MM.1S (cell line): ENCODE results near the gene LRMDA.

Experiments
- DNase-seq: peaks from one replicate; pipeline ENCODE4 v3.0.0-alpha.2; 2015
- H2AFZ ChIP-seq: fragments of 300-600 bp; sonication (generic); 2 replicates; pipeline ENCODE4 v1.6.0; 2016; ENCODE audit warnings: antibody characterized with exemption, low read length
- H3F3A ChIP-seq: fragments of 300-600 bp; sonication (generic); 2 replicates; pipeline ENCODE4 v1.6.1; 2016; ENCODE audit warnings: mild to moderate bottlenecking, antibody characterized with exemption, low read length, moderate library complexity, mixed read lengths; ENCODE audit not compliant: insufficient read depth
- H3K27ac ChIP-seq: fragments of 300-600 bp; sonication (generic); 2 replicates; pipeline ENCODE4 v1.5.1; 2016; ENCODE audit warnings: mild to moderate bottlenecking, low read length
- H3K27me3 ChIP-seq: fragments of 300-600 bp; sonication (generic); replicated peaks from 2 replicates; pipeline ENCODE4 v1.6.0; 2016; ENCODE audit warnings: low read length; ENCODE audit not compliant: insufficient read depth
- H3K36me3 ChIP-seq: fragments of 300-600 bp; sonication (generic); replicated peaks from 2 replicates; pipeline ENCODE4 v1.6.1; 2016; ENCODE audit warnings: mild to moderate bottlenecking, low read length, mixed read lengths; ENCODE audit not compliant: insufficient read depth
- H3K4me1 ChIP-seq: fragments of 300-600 bp; sonication (generic); 2 replicates; pipeline ENCODE4 v1.6.1; 2016; ENCODE audit warnings: low read length, mixed read lengths
- H3K4me2 ChIP-seq: fragments of 300-600 bp; sonication (generic); 2 replicates; pipeline ENCODE4 v1.6.0; 2016; ENCODE audit warnings: low read depth, low read length
- H3K4me3 ChIP-seq: fragments of 300-600 bp; sonication (generic); 2 replicates; pipeline ENCODE4 v1.5.1; 2016; ENCODE audit warnings: low read length, mixed read lengths
- H3K79me2 ChIP-seq: fragments of 300-600 bp; sonication (generic); 2 replicates; pipeline ENCODE4 v1.6.1; 2016; ENCODE audit warnings: mixed run types, low read length, mixed read lengths
- H3K9ac ChIP-seq: fragments of 300-600 bp; sonication (generic); 2 replicates; pipeline ENCODE4 v1.6.1; 2016; ENCODE audit warnings: low read length, mixed read lengths
- H3K9me2 ChIP-seq: fragments of 300-600 bp; sonication (generic); replicated peaks from 2 replicates; pipeline ENCODE4 v1.6.1; 2016; ENCODE audit warnings: mild to moderate bottlenecking, low read length, mixed read lengths; ENCODE audit not compliant: insufficient read depth
- H3K9me3 ChIP-seq: fragments of 300-600 bp; sonication (generic); replicated peaks from 2 replicates; pipeline ENCODE4 v1.6.1; 2016; ENCODE audit warnings: mild to moderate bottlenecking, low read length, mixed read lengths; ENCODE audit not compliant: insufficient read depth
- H4K20me1 ChIP-seq: fragments of 300-600 bp; sonication (generic); 2 replicates; pipeline ENCODE4 v1.6.1; 2016; ENCODE audit warnings: mild to moderate bottlenecking, low read length, moderate library complexity, mixed read lengths; ENCODE audit not compliant: insufficient read depth
- EZH2 ChIP-seq: fragments of 300-600 bp; sonication (generic); optimal IDR thresholded peaks from 2 replicates; pipeline ENCODE3; 2017; ENCODE audit warnings: low read depth, mild to moderate bottlenecking, antibody characterized with exemption, low read length, mixed read lengths
- EZH2phosphoT487 ChIP-seq: fragments of 300-600 bp; sonication (generic); IDR thresholded peaks from 2 replicates; pipeline ENCODE4 v1.6.1; 2018; ENCODE audit warnings: antibody characterized with exemption, low read length
- TF ChIP-seq, protein P1 (sequence below): fragments of 300-600 bp; sonication (generic); IDR thresholded peaks from 2 replicates; pipeline ENCODE4 v1.5.1; 2016; ENCODE audit warnings: antibody characterized with exemption, low read length, mixed read lengths

LRMDA gene

DNA sequence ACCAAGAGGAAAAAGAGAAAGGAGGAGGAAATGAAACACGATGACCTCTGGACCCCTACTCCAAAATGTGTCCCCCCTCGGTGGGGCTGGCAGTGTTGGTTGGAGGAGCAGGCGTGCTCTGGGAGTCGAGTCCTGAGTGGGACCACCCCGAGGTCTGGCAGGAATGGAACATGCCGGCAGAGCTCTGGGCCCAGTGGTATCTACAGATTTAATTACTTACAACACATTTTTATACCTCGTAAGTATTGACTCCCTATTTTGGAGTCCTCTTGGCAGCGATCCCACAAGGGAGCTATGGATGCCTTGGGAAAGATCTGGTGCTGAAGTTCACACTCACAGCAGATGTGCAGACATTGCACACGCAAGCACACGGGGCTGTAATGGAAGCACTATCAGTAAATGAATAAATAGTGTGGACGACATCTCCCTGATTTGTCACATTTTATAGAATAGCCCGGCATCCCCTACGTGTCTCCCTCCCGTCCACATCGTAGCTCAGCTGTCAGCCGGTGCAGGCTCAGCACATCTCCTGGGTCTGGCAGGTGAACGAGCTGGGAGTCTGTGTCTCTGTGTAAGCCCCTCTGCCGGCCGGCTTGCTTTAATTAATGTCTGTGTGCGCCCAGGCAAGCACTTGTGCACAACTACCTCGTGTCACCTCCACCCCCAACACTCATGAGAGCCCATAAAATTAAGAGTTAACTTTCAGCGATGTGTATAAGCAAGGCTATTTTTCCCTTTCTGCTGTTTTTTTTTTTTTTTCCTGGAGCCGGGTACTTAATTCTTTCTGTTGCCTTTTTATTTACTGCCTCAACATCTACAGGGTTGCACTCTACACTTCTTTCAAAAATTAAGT is 603.2 kb downstream of the LRMDA start:
- Histone ChIP-seq H4K20me1 (no peaks in the 10 kb centered on the region), H3F3A (no peaks in the 10 kb centered on the region), H3K4me2 (no peak overlapping the region), H3K4me3 (no peak overlapping the region), H3K4me1 (no peaks in the 10 kb centered on the region), H3K27ac (no peak overlapping the region), H3K9me2 (no peaks in the 10 kb centered on the region), H2AFZ (no peak overlapping the region), H3K79me2 (no peaks in the 10 kb centered on the region), H3K36me3 (no peaks in the 10 kb centered on the region), H3K9me3 (no peaks in the 10 kb centered on the region), H3K27me3 (no peaks in the 10 kb centered on the region), H3K9ac (no peak overlapping the region)
- TF ChIP-seq, protein P1, sequence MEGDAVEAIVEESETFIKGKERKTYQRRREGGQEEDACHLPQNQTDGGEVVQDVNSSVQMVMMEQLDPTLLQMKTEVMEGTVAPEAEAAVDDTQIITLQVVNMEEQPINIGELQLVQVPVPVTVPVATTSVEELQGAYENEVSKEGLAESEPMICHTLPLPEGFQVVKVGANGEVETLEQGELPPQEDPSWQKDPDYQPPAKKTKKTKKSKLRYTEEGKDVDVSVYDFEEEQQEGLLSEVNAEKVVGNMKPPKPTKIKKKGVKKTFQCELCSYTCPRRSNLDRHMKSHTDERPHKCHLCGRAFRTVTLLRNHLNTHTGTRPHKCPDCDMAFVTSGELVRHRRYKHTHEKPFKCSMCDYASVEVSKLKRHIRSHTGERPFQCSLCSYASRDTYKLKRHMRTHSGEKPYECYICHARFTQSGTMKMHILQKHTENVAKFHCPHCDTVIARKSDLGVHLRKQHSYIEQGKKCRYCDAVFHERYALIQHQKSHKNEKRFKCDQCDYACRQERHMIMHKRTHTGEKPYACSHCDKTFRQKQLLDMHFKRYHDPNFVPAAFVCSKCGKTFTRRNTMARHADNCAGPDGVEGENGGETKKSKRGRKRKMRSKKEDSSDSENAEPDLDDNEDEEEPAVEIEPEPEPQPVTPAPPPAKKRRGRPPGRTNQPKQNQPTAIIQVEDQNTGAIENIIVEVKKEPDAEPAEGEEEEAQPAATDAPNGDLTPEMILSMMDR = no peak
- TF ChIP-seq EZH2 (no peak), EZH2phosphoT487 (no peak)
- DNase-seq = no peak

DNA sequence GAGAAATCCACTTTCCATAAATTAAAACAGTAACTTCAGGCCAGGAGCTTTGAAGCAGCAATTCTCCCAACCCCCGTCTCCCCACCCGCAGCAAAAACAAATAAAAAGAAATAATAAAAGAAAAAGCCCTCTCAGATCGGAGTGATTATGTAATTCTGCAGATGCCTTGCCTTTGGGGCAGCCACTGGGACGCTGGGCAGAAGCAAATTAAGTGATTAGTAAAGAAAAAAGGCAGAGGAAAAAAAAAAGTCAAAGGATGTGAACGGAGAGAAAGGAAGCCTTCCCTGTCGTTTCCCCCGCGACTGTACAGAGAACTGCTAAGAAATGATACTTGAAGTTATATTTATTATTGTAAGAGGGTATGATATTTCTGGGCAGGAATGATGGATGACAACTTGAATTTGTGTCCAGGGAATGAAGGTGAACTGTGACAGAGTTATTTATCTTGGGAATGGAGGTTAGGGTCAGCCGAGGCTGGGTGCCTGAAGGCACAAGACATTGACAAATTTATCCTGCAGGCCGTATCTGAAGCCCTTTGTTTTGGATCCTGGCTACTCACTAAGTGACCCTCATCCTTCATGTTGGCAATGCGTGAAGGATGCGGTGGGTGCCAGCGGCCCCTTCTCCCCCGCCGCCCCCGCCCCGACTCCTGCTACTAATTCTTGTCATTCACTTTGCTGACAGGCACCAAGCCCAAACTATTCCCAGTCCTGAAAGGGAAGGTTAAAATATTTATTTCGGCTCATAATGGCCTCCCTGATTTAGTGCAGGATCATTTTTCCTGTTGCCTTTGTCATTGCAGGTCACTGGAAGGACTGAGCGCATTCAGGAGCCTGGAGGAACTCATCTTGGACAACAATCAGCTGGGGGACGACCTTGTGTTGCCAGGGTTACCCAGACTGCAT is 604.0 kb downstream of the LRMDA start:
- H3K27ac ChIP-seq = no peak overlapping the region
- TF ChIP-seq, protein P1 = no peak
- no peak for TF ChIP-seq EZH2
- no peak for TF ChIP-seq EZH2phosphoT487
- H3K36me3 ChIP-seq = no peaks in the 10 kb centered on the region
- H2AFZ ChIP-seq = no peak overlapping the region
- H3K79me2 ChIP-seq = no peaks in the 10 kb centered on the region
- no peaks in the 10 kb centered on the region for H3F3A ChIP-seq
- H3K4me2 ChIP-seq = no peak overlapping the region
- H4K20me1 ChIP-seq = no peaks in the 10 kb centered on the region
- DNase-seq = no peak
- no peak overlapping the region for H3K9ac ChIP-seq
- H3K9me2 ChIP-seq = no peaks in the 10 kb centered on the region
- H3K4me1 ChIP-seq = no peaks in the 10 kb centered on the region
- H3K9me3 ChIP-seq = no peaks in the 10 kb centered on the region
- H3K27me3 ChIP-seq = no peaks in the 10 kb centered on the region
- H3K4me3 ChIP-seq = no peak overlapping the region

DNA sequence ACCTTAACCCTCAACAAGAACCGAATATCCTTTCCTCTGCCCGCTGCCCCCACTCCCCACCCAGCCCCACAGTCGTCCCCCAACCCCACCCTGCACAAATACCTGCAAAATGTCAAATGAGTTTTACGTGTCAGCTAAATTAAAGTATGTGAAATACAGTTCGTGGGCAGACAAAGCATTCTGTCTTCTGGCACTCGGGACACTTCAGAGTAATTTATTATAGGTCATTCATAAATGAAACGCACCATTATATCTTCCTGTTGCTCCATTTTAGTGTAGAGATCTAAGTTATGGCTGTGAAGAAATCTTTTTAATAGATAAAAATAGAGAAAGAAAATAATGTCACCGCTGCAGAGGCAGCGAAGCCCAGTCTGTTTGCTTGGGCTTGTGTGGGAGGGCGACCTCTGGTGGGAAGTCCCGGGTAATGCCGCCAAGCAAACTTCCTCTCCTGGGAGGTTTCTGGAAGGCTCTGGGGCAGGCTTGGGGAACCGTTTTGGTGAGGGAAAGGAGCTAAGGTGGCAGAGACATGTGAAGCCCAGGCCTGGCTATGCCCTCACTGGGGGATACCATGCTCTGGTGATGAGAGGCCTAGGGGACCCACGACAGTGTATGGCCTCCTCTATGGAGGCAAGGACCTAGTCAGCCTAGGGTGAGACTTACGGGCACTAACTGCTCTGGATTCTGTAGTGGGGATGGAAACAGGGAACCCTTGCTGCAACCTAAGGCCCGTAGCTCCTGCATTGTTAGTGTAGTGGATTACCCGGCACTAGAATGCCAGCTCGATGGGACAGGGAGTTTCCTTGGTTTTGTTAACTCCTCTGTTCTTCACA is 604.9 kb downstream of the LRMDA start:
- H3K4me1 ChIP-seq = no peaks in the 10 kb centered on the region
- H3K27ac ChIP-seq = no peak overlapping the region
- no peaks in the 10 kb centered on the region for H3K79me2 ChIP-seq
- no peaks in the 10 kb centered on the region for H3K9me2 ChIP-seq
- no peaks in the 10 kb centered on the region for H3K27me3 ChIP-seq
- DNase-seq = peak; percentile 40
- H2AFZ ChIP-seq = no peak overlapping the region
- no peak overlapping the region for H3K4me2 ChIP-seq
- H3K36me3 ChIP-seq = no peaks in the 10 kb centered on the region
- H4K20me1 ChIP-seq = no peaks in the 10 kb centered on the region
- no peak overlapping the region for H3K9ac ChIP-seq
- no peak overlapping the region for H3K4me3 ChIP-seq
- no peaks in the 10 kb centered on the region for H3F3A ChIP-seq
- TF ChIP-seq EZH2 = no peak
- TF ChIP-seq, protein P1 = peak; percentile 89
- H3K9me3 ChIP-seq = no peaks in the 10 kb centered on the region
